ENCODE measurements around the gene GPR68.

DNA sequence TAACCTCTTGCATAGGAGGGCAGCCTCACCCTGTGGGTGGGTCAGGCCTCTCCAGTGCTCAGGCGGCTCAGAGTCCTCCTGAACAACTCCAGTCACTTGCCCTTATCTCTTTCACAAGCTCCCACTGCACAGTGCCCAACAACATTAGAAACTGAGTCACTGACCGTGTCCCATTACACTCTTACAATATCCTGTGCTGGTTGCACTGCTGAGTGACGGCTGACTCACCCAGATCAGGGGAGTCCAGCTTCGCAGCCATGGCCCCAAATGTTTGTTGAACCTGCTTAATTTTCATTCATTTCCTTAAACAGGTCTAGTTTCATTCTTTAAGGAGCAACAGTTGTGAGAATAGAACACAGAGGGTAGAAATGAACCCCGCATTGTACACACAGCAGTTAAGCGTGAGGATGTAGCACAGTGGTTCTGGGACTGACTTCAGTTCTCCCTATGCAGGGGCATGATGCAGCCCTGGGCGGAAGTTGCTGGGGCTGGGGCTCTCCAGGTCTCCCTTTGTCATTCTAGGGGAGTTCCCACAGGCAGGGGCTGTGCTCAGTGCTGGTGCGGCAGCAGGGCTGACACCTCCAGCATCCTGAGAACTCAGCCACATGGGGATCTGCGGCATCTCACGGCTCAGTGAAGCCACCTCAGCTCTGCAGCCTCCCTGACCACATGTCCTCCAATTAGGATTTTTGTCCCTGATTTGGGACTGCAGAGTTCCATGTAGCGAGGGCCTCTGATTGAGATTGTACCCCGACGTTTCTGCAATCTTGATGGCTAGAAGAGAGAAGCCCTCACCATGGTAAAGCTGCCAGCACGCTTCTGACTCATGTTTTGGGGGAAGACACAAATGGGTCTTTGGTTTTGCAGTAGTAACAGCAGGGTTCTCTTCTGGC lies 16.1 kb downstream of the GPR68 start:
- TF ChIP-seq FOSL2 (IDR thresholded peaks at IDR 0.05) = no peak
- no peak for TF ChIP-seq FOSL2 (CRISPR knock-in tag; IDR thresholded peaks at IDR 0.05)
- TF ChIP-seq POLR2A (IDR thresholded peaks at IDR 0.05; ENCODE audit: low read length) = no peak
- no peak for TF ChIP-seq ZC3H11A (IDR thresholded peaks at IDR 0.05)
- TF ChIP-seq, protein P1, sequence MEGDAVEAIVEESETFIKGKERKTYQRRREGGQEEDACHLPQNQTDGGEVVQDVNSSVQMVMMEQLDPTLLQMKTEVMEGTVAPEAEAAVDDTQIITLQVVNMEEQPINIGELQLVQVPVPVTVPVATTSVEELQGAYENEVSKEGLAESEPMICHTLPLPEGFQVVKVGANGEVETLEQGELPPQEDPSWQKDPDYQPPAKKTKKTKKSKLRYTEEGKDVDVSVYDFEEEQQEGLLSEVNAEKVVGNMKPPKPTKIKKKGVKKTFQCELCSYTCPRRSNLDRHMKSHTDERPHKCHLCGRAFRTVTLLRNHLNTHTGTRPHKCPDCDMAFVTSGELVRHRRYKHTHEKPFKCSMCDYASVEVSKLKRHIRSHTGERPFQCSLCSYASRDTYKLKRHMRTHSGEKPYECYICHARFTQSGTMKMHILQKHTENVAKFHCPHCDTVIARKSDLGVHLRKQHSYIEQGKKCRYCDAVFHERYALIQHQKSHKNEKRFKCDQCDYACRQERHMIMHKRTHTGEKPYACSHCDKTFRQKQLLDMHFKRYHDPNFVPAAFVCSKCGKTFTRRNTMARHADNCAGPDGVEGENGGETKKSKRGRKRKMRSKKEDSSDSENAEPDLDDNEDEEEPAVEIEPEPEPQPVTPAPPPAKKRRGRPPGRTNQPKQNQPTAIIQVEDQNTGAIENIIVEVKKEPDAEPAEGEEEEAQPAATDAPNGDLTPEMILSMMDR (IDR thresholded peaks at IDR 0.05) = no peak
- no peak for TF ChIP-seq NR3C1 (IDR thresholded peaks at IDR 0.05)
- TF ChIP-seq SREBF2 (IDR thresholded peaks at IDR 0.05) = no peak
- no peak for TF ChIP-seq ZNF302 (CRISPR knock-in tag; IDR thresholded peaks at IDR 0.05)
- no peak for TF ChIP-seq BHLHE40 (IDR thresholded peaks at IDR 0.05; ENCODE audit: low read depth, low read length)
- TF ChIP-seq, protein P2, sequence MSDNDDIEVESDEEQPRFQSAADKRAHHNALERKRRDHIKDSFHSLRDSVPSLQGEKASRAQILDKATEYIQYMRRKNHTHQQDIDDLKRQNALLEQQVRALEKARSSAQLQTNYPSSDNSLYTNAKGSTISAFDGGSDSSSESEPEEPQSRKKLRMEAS (IDR thresholded peaks at IDR 0.05) = no peak
- no peak for TF ChIP-seq HDAC2 (IDR thresholded peaks at IDR 0.05)
- TF ChIP-seq EP300 (IDR thresholded peaks at IDR 0.05) = no peak
- TF ChIP-seq RAD21 (conservative IDR thresholded peaks at IDR 0.05 in 1 of 2, IDR thresholded peaks at IDR 0.05 in 1 of 2) = no peak
- TF ChIP-seq, protein P3, sequence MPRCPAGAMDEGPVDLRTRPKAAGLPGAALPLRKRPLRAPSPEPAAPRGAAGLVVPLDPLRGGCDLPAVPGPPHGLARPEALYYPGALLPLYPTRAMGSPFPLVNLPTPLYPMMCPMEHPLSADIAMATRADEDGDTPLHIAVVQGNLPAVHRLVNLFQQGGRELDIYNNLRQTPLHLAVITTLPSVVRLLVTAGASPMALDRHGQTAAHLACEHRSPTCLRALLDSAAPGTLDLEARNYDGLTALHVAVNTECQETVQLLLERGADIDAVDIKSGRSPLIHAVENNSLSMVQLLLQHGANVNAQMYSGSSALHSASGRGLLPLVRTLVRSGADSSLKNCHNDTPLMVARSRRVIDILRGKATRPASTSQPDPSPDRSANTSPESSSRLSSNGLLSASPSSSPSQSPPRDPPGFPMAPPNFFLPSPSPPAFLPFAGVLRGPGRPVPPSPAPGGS (IDR thresholded peaks at IDR 0.05) = no peak
